GM19452 (cell line): Measurements from ENCODE around the gene PLXDC1.

ENCODE experiments used
- ATAC-seq: cut with Tn5 transposase; IDR thresholded peaks from one replicate; pipeline ENCODE4 v1.9.1; 2021; ENCODE audit not compliant: unreplicated experiment

Gene PLXDC1

DNA sequence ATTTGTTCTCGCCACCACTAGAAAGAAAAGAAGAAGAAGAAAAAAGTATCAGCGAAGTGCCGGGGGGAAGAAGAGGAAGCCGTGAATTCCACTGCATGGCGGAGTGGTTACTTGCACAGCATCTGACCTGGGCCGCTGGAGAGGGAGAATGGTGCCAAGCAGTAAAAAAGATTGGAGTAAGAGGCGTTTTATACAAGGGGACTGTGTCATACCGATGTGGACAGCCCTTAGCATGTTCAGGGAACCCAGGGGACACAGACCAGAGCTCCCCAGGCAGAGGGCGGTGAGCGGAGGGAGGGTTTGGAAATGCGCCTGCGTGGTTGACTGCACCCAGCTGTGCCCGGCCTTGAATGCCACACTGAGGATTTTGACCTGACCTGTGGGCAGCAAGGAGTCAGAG lies 52.8 kb downstream of the PLXDC1 start:
- ATAC-seq, result no peak

DNA sequence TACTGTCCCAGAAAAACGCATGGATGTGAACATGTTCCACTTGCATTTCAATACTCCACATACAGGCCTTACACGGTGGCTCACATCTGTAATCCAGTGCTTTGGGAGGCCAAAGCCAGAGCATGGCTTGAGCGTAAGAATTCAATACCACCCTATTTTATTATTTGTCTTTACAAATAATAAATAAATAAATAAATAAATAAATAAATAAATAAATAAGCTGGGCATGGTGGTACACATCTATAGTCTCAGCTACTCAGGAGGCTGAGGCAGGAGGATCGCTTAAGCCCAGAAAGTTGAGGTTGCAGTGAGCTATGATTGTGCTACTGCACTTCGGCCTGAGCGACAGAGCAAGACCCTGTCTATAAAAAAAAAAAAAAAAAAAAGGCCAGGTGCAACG lies 53.9 kb downstream of the PLXDC1 start:
- ATAC-seq, result no peak

DNA sequence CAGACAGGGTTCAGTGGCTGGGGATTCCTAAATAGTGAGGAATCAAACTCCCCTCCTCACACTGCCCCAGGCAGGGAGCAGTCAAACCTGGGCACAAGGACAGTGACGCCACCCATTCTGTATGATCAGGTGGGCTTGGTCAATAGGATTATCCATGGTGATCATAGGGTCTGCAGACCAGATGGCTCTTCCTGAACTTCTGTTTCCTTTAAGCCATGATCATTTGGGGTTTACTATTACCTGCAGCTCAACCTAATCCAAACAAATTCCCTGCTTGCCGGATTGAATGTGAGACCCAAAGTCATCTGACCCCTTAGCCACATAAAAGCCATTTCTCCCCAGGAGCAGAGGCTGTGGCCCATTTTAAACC lies 54.3 kb downstream of the PLXDC1 start:
- ATAC-seq, result no peak

DNA sequence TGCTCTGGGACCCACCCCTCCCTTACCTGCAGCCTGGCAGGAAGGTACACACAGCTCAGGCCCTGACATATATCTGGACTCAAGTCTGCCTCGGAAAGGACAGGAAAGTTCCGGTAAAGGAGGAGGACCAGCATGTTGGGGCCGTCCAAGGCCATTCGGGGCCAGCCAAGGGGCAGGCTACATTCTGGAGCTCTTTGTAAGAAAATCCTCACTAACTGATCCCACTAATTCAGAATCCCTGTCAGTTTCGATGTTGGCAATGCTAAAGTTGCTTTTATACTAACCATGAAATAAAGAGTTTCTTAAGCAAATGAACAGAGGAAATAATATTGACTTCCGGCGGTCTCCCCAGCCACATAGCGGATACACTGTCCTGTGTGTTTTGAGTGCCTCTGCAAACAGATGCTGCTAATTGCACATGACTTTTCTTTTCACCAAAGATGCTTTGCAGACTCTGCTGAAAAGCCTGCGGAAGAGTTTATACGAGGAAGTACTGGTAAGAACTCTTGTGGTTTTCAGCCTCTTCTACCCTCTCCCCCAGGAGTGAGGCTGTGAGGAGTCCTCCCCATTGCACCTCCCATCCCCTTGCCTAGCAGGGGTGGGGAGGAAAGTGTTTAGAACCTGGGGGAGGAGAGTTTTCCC lies 54.8 kb downstream of the PLXDC1 start:
- ATAC-seq, result no peak

DNA sequence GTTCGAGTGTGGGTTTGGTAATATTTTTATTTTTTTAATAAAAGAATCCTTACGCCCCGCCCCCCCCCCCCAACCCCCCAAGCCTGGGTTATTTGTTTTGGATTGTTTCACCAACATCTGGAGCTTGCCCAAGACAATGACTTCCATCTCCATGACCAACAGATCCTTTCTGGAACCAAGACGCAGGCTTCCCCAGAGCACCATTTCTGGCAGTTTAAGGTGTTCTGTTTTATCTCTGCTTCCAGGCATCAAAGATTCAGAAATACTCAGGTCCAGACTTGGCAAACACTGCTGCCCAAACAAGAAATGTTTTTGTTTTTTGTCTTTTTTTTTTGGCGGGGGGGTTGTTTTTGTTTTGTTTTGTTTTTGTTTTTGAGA lies 56.1 kb downstream of the PLXDC1 start:
- ATAC-seq, result no peak

- ATAC-seq, result no peak
These were observed 56.7 kb downstream of the PLXDC1 start for GRCh38 chr17:39094607-39095308.

GRCh38 chr17:39092692-39093230 lies 58.7 kb downstream of the PLXDC1 start:
- no peak for ATAC-seq

GRCh38 chr17:39090908-39091665 lies 60.4 kb downstream of the PLXDC1 start:
- ATAC-seq, result no peak

DNA sequence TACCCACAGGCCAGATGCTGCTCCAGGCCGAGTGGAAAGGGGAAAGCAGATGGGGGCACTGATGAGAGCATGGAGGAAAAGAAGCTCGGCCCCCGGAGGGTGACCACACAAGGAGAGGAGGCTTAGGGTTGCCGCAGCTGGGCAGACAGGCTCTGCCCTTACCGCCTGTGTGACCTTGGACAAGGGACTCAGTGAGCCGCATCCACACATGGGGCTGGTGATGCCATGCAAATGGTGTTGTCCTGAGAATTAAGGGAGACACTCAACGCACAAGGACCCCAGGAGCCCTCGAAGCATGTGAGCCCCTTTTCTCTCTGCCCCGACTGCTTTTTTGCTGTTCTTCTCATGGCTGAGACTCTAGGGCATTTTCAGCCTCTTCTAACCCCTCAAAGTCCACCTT lies 61.0 kb downstream of the PLXDC1 start:
- ATAC-seq, result no peak

DNA sequence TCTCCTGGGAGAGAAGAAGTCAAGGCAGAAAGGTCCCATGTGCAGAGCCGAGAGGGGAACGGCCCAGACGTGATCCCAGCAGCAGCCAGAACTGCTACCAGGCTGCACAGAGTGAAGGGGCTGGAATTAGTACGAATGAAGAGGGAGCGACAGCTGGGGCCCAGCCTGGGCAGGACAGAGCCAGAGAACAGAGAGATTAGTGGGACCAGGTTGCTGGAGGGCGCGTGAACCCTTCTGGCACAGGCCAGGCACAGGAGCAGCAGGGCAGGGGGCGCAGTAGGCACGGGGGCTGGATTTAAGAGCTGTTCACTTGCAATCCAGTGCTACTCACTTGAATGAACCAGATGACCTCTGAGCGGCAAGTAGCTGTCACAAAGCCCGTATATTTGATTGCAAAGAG lies 66.9 kb downstream of the PLXDC1 start:
- ATAC-seq, result no peak

- ATAC-seq, result no peak
These were observed 68.2 kb downstream of the PLXDC1 start for GRCh38 chr17:39083270-39083669.

DNA sequence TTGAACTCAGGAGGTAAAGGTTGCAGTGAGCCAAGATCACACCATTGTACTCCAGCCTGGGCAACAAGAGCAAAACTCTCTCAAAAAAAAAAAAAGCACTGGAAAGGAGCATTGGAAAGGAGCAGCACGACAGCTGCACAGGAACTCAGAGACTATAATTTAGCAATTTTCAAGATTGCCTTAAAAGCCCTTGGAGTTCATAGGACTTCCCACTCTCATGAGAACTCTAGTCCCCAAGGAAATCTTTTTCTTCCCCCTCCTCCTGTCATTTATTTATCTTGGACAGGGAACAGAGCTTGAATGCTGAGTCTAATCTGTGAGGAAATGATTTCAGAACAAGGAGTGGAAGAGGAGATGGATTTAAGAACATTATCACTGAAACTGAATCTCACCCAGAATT lies 69.0 kb downstream of the PLXDC1 start:
- no peak for ATAC-seq

DNA sequence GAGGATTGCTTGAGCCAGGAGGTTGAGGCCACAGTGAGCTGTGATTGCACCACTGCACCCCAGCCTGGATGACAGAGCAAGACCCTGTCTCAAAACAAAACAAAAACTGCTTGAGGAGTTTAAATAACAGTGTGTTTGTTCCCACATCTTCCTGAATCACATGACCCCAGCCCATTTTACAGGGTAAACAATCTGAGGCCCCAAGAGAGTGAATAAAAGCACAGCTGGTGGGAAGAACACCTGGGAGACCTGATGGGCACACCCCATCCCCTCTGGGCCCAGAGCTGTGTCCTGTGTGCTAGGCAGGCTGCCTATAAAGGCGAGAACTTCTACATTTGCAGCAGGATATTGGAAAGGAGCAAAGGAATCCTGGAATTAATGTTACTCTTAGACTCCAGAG lies 69.6 kb downstream of the PLXDC1 start:
- no peak for ATAC-seq

DNA sequence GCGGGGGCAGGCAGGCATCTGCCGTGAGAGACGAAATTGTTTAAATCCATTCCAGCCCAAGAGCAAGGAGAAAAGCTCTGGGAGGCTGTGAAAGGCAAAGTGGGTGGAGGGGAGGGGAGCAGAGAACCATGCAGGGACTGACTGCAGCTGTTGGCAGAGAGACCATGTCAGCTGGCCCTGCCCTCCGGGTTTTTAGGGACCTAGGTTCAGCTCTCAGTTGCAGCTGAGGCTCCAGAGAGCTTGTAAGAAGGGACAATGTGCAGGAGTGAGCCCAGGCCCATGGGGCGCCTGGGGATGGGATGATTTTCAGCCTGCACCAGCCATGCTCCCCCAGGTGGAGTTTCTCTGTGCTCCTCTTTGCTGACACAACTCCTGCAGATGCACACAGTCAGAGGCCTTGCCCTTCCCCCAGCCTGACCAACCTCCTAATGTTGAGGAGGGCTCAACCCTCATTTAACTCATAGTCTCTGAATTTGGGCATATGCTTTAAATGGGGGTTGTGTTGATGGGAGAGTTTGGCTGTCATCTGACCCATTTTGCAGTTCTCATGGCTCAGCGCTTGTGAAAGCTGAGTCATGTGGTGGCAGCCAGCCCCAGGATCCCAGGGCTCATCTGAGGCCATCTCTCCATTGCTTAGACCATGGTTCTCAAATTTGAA lies 70.9 kb downstream of the PLXDC1 start:
- ATAC-seq, result no peak

GRCh38 chr17:39079836-39080235 lies 71.6 kb downstream of the PLXDC1 start:
- no peak for ATAC-seq

DNA sequence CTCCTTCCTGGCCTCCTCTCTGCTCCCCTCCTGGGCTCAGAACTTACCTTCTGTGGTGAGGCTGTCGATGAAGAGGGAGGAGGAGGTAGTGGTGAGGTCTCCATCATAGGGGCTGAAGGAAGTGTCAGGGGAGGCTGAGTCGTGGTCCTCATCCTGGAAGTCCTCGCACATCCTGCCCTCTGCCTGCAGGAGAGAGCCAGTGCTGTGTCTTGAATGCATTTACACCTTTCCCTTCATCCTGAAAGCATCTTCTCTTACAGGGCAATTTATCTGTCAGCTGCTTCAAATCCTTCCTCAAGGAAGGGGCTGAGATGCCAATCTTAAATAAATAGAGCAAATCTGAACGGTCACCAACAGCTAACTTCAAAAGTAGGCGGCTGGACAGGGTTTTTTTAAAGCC lies 73.6 kb downstream of the PLXDC1 start:
- ATAC-seq, result no peak

DNA sequence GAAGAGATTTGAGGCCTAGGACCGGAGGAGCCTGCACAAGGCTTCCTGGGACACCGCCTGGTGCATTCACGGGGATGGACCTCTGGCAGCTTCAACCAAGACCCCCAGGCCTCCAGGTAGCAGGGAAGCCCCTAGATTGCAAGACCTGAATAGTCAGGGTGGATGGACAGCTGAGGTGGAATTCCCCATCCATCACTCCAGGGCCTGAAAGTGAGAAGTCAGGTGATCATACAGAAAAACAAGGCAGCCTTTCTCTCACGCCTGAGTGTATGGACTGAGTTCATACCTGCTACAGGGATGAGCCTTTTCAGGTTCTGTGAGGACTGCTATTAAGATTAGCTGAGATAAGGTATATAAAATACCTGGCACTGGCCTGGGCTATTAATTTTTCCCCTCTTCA lies 74.2 kb downstream of the PLXDC1 start:
- no peak for ATAC-seq

- ATAC-seq, result no peak
These were observed 76.8 kb downstream of the PLXDC1 start for GRCh38 chr17:39074676-39075075.

- ATAC-seq, result no peak
These were observed 77.5 kb downstream of the PLXDC1 start for GRCh38 chr17:39073916-39074315.

GRCh38 chr17:39073353-39073752 lies 78.1 kb downstream of the PLXDC1 start:
- ATAC-seq, result no peak

- ATAC-seq, result no peak
These were observed 79.9 kb downstream of the PLXDC1 start for GRCh38 chr17:39071573-39071972.
